AG09309 (cell line): ENCODE measurements around the gene TMEM134.

Experiments
- DNase-seq: peaks from one replicate; pipeline ENCODE4 v3.0.0-alpha.2; 2010; ENCODE audit warnings: low read depth
- H3K4me3 ChIP-seq: 2 replicates; pipeline ENCODE4 v1.5.1; 2011; ENCODE audit warnings: mild to moderate bottlenecking, low read depth, low read length, moderate library complexity; ENCODE audit not compliant: control insufficient read depth
- CTCF ChIP-seq: IDR thresholded peaks from 2 replicates; pipeline ENCODE4 v1.5.1; 2011; ENCODE audit warnings: mild to moderate bottlenecking, low read depth, low read length, inconsistent platforms; ENCODE audit not compliant: insufficient read depth, control insufficient read depth; ENCODE audit errors: missing control alignments

The TMEM134 gene

GRCh38 chr11:67499808-67500483 lies 30.9 kb upstream of the TMEM134 start:
- DNase-seq: no peak
- TF ChIP-seq CTCF: no peak
- no peak overlapping the region for H3K4me3 ChIP-seq

- DNase-seq: no peak
- TF ChIP-seq CTCF: no peak
Measured at GRCh38 chr11:67498544-67498972, 29.5 kb upstream of the TMEM134 start.

GRCh38 chr11:67497656-67498291 lies 28.7 kb upstream of the TMEM134 start:
- DNase-seq: no peak

More at GRCh38 chr11:67498544-67498972, 29.5 kb upstream of the TMEM134 start:
- H3K4me3 ChIP-seq: no peak overlapping the region

GRCh38 chr11:67496113-67496512 lies 27.1 kb upstream of the TMEM134 start:
- no peak overlapping the region for H3K4me3 ChIP-seq
- no peak for TF ChIP-seq CTCF
- no peak for DNase-seq

More at GRCh38 chr11:67497656-67498291, 28.7 kb upstream of the TMEM134 start:
- no peak overlapping the region for H3K4me3 ChIP-seq
- TF ChIP-seq CTCF: no peak

GRCh38 chr11:67495234-67496005 lies 26.4 kb upstream of the TMEM134 start:
- TF ChIP-seq CTCF: no peak
- DNase-seq: no peak
- H3K4me3 ChIP-seq: no peak overlapping the region

GRCh38 chr11:67494371-67495233 lies 25.6 kb upstream of the TMEM134 start:
- no peak for TF ChIP-seq CTCF
- DNase-seq: no peak
- H3K4me3 ChIP-seq: no peak overlapping the region
